ENCODE data around the gene SMPDL3A. TPM values are rescaled to one million over a fixed set of nuclear protein-coding genes. Genes with fewer than 3 reads are reported as not detected.

The SMPDL3A gene
- total and polyA plus RNA-seq, 2 of the 8 experiments (the other 6 are each of a cell fraction or from before 2014, with no cell fraction given): 3.5 to 3.9 TPM

- WGBS, 2 experiments (ENCODE audit: extremely low coverage in 1 of 2, insufficient coverage in 1 of 2, insufficient read length in 1 of 2, insufficient replicate concordance in 2 of 2, low coverage in 1 of 2, low lambda C conversion rate in 2 of 2, missing lambda C conversion rate in 1 of 2): 91% methylated on average over 2 of the region's 2 CpGs; no CpG with 5 or more reads in 1 of the 2 experiments
- no peaks in the 10 kb centered on the region for H4K20me1 ChIP-seq (replicated peaks in 1 of 2; ENCODE audit: control insufficient read depth in 1 of 2, insufficient read depth in 2 of 2, low read length in 2 of 2)
- H3K9me3 ChIP-seq (ENCODE audit: insufficient read depth in 2 of 2, low read depth in 1 of 2, low read length in 1 of 2): no peaks in the 10 kb centered on the region
- H2BK12ac ChIP-seq (ENCODE audit: low read depth, low read length): no peak overlapping the region
- H3K9ac ChIP-seq (replicated peaks in 1 of 4; ENCODE audit: extremely low read depth in 1 of 4, low read depth in 3 of 4, low read length in 3 of 4): no peak overlapping the region
- FAIRE-seq: no peak
- no peak overlapping the region for H3K14ac ChIP-seq (ENCODE audit: insufficient read length)
- H2BK20ac ChIP-seq (ENCODE audit: low read length): no peak overlapping the region
- H3K23me2 ChIP-seq (ENCODE audit: low read depth, low read length): no peaks in the 10 kb centered on the region
- H4K91ac ChIP-seq (replicated peaks; ENCODE audit: insufficient read length, low read length): no peak overlapping the region
- H3K27me3 ChIP-seq (replicated peaks in 1 of 4; ENCODE audit: control insufficient read depth in 3 of 4, extremely low read depth in 1 of 4, insufficient read depth in 3 of 4, low read length in 3 of 4): peaks cover 0 to 1% (median 0%) of the 10 kb centered on the region in 4 experiments; a peak in 1 of 7 replicates
- peaks cover 0 to 5% (median 0%) of the 10 kb centered on the region in 4 experiments; a peak in 2 of 7 replicates for H3K4me1 ChIP-seq (replicated peaks in 1 of 4; ENCODE audit: control insufficient read depth in 3 of 4, insufficient read depth in 4 of 4, low read length in 3 of 4)
- H2BK15ac ChIP-seq (ENCODE audit: low read length): no peak overlapping the region
- no peak overlapping the region for H3K4me3 ChIP-seq (ENCODE audit: extremely low read depth in 1 of 4, insufficient read depth in 2 of 4, low read depth in 3 of 4, low read length in 4 of 4)
- POLR2A ChIA-PET (ENCODE audit: partially characterized antibody): no interaction called here
- H3K79me1 ChIP-seq (ENCODE audit: low read depth, low read length): no peaks in the 10 kb centered on the region
- no peak overlapping the region for H3K18ac ChIP-seq (ENCODE audit: extremely low read depth, low read length)
- no peak overlapping the region for H4K8ac ChIP-seq (ENCODE audit: extremely low read depth, insufficient read depth, low read length)
- H4K5ac ChIP-seq (ENCODE audit: insufficient read length, low read depth, low read length): no peak overlapping the region
- H3K23ac ChIP-seq (ENCODE audit: insufficient read length): no peak overlapping the region
- no peak for DNase-seq (ENCODE audit: low read depth in 1 of 2, low spot score in 2 of 2)
- no peak overlapping the region for H3K4ac ChIP-seq (replicated peaks; ENCODE audit: insufficient read length, low read depth, low read length)
- H3K27ac ChIP-seq (ENCODE audit: low read depth, low read length): no peak overlapping the region
- no peak overlapping the region for H3K56ac ChIP-seq (replicated peaks; ENCODE audit: insufficient read length, low read depth, low read length)
- H3K4me2 ChIP-seq (ENCODE audit: insufficient read depth in 1 of 2, low read depth in 2 of 2, low read length in 2 of 2): no peak overlapping the region
- no peaks in the 10 kb centered on the region for H3K36me3 ChIP-seq (ENCODE audit: control insufficient read depth in 2 of 4, insufficient read depth in 4 of 4, low read length in 3 of 4)
- no peak overlapping the region for H2BK5ac ChIP-seq (ENCODE audit: low read depth, low read length)
- no peaks in the 10 kb centered on the region for H3K79me2 ChIP-seq (ENCODE audit: control insufficient read depth in 1 of 2, insufficient read depth in 2 of 2, low read length in 2 of 2)
- H2BK120ac ChIP-seq (replicated peaks; ENCODE audit: low read depth, low read length): no peak overlapping the region
- no peak overlapping the region for H2AFZ ChIP-seq (ENCODE audit: low read length)
- no peak overlapping the region for H2AK5ac ChIP-seq (ENCODE audit: low read depth, low read length)
- CTCF ChIA-PET (ENCODE audit: partially characterized antibody): interaction anchor here (1.2 to 1.4 kb wide), 3 partner anchors 21 to 72 kb away, joined by 3 to 4 read pairs (median 3); no protein-coding TSS in a partner anchor
- TF ChIP-seq, protein P1, sequence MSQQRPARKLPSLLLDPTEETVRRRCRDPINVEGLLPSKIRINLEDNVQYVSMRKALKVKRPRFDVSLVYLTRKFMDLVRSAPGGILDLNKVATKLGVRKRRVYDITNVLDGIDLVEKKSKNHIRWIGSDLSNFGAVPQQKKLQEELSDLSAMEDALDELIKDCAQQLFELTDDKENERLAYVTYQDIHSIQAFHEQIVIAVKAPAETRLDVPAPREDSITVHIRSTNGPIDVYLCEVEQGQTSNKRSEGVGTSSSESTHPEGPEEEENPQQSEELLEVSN (IDR thresholded peaks at IDR 0.05): no peak
- TF ChIP-seq ATF2 (IDR thresholded peaks at IDR 0.05; ENCODE audit: low read length) (no peak), SRF (IDR thresholded peaks at IDR 0.05; ENCODE audit: low read depth, low read length) (no peak), RBBP5 (IDR thresholded peaks at IDR 0.05; ENCODE audit: borderline replicate concordance, low read depth, low read length) (no peak), SP2 (IDR thresholded peaks at IDR 0.05; ENCODE audit: low read length) (no peak), FOSL1 (IDR thresholded peaks at IDR 0.05; ENCODE audit: insufficient read depth, low read depth, low read length) (no peak), CREB1 (IDR thresholded peaks at IDR 0.05) (no peak)
Measured at GRCh38 chr6:122817358-122817757, 28.3 kb downstream of the SMPDL3A start.

Data from H1 (cell line).